Measurements from ENCODE around the gene MAGEA1. TPM values are rescaled to one million over a fixed set of nuclear protein-coding genes. Genes with fewer than 3 reads are reported as not detected.

The MAGEA1 gene
- not detected in 2 replicates for total RNA-seq

GRCh38 chrX:153179131-153179530, at the start of gene MAGEA1:
MAGEA1 (plus strand) TSS chrX:153179284; CDS start chrX:153182390, 3,106 bp downstream.

Other genes starting within 250 kb of the MAGEA1 start
- gene PNMA5, start 185.2 kb upstream of the MAGEA1 start, total RNA-seq: not detected in 2 replicates
- gene PNMA3, start 122.8 kb upstream of the MAGEA1 start, total RNA-seq: 0.04 and 0.08 TPM in 2 replicates
- 0.11 TPM in 1 of 2 replicates, not detected in the other for gene PNMA6A, start 106.8 kb upstream of the MAGEA1 start, total RNA-seq
- gene PNMA6F, start 142.5 kb downstream of the MAGEA1 start, total RNA-seq: not detected in 2 replicates
- 4.5 and 5.2 TPM in 2 replicates for gene ZNF275, start 154.9 kb downstream of the MAGEA1 start, total RNA-seq
- gene PNMA6E, start 222.1 kb downstream of the MAGEA1 start, total RNA-seq: not detected in 2 replicates
- 1.0 and 1.1 TPM in 2 replicates for gene ZFP92, start 232.2 kb downstream of the MAGEA1 start, total RNA-seq

Data from hair follicular keratinocyte (primary cell).